Gastroesophageal sphincter (tissue), 4 donors: Measurements from ENCODE around the gene EGLN2. TPM values are rescaled to one million over a fixed set of nuclear protein-coding genes. Genes with fewer than 3 reads are reported as not detected.
A peak's percentile ranks its signal among the peaks of the same experiment; 100 is the strongest.
"Not testable (repeated sequence)": the region's sequence is repeated elsewhere in the genome, so short reads cannot be mapped to it uniquely, and the experiment has no call there.

Experiments
- ATAC-seq: fragments of 150-250 bp; one replicate; pipeline ENCODE4 v1.9.1; 2016; ENCODE audit warnings: mild to moderate bottlenecking, moderate library complexity
- H3K27ac ChIP-seq, 4 donors: fragments of 200-600 bp; sonication (generic) in 3 of 4; 1 replicate in 3 of 4; 2 replicates in 1 of 4; pipeline ENCODE4 v1.5.1; 2016 to 2019
- H3K27me3 ChIP-seq: fragments of 200-600 bp; sonication (generic); one replicate; pipeline ENCODE4 v1.5.1; 2019
- H3K36me3 ChIP-seq, 2 donors: fragments of 200-600 bp; sonication (generic); one replicate each; pipeline ENCODE4 v1.5.1; 2019; ENCODE audit warnings: control low read depth in 1 of 2
- H3K4me1 ChIP-seq, 3 donors: fragments of 200-600 bp; sonication (generic); 1 replicate in 2 of 3; 2 replicates in 1 of 3; pipeline ENCODE4 v1.5.1; 2016 to 2019; ENCODE audit warnings: control low read depth in 2 of 3
- H3K4me3 ChIP-seq, 2 donors: fragments of 200-600 bp; sonication (generic); one replicate each; pipeline ENCODE4 v1.5.1; 2019; ENCODE audit warnings: mild to moderate bottlenecking in 1 of 2, moderate library complexity in 1 of 2
- H3K9me3 ChIP-seq, 3 donors: fragments of 200-600 bp; sonication (generic); one replicate each; pipeline ENCODE4 v1.5.1; 2017 to 2019; ENCODE audit warnings: control low read depth in 2 of 3
- CTCF ChIP-seq, 4 experiments: fragments of 200-600 bp in 2 of 4; fragments of 450-650 bp in 2 of 4; sonication (generic) in 1 of 4; IDR thresholded peaks; one replicate each; pipeline ENCODE4 v1.5.1; 2017 to 2019; ENCODE audit warnings: antibody characterized with exemption in 4 of 4, mild to moderate bottlenecking in 2 of 4, moderate library complexity in 2 of 4
- EP300 ChIP-seq: sonication (generic); formaldehyde crosslinking; IDR thresholded peaks from one replicate; pipeline ENCODE4 v1.6.1; 2017; ENCODE audit warnings: antibody characterized with exemption, mild to moderate bottlenecking
- POLR2A ChIP-seq, 2 donors: fragments of 450-650 bp; IDR thresholded peaks; one replicate each; pipeline ENCODE4 v1.6.1; 2017; ENCODE audit warnings: antibody characterized with exemption in 2 of 2, mild to moderate bottlenecking in 2 of 2, moderate library complexity in 1 of 2
- POLR2AphosphoS5 ChIP-seq: sonication (generic); formaldehyde crosslinking; IDR thresholded peaks from one replicate; pipeline ENCODE4 v1.6.1; 2017; ENCODE audit warnings: antibody characterized with exemption
- WGBS, 2 donors: methylation state at CpG; one replicate each; pipeline ENCODE4 v1.1.5; 2018; ENCODE audit warnings: low coverage in 1 of 2; 5-methylcytosine and 5-hydroxymethylcytosine counted together
- total RNA-seq, 4 donors: library from RNA; depleted of rRNA; stranded (reverse); fragments of >200 nt; gene quantifications; one replicate each; pipeline ENCODE4 v1.1.0, GENCODE V29; 2016

EGLN2 gene
- total RNA-seq, 4 donors from 2014 or later: 99.1 to 115 (median 107) TPM

GRCh38 chr19:40808497-40808896 lies 9.5 kb downstream of the EGLN2 start:
- no peak overlapping the region for H3K4me3 ChIP-seq
- 83% methylated on average over 2 of the region's 5 CpGs; no CpG with 5 or more reads in 1 of the 2 donors for WGBS, 2 donors
- H3K4me1 ChIP-seq: peaks cover 3 to 93% (median 64%) of the 10 kb centered on the region in 3 donors
- TF ChIP-seq EP300 (no peak), POLR2AphosphoS5 (no peak), CTCF (IDR thresholded peaks at IDR 0.05) (no peak), POLR2A (IDR thresholded peaks at IDR 0.05) (no peak)
- peaks cover 0 to 26% of the 10 kb centered on the region in 2 donors for H3K36me3 ChIP-seq
- no peaks in the 10 kb centered on the region for H3K9me3 ChIP-seq
- peak overlapping the region in 2 of 4 donors; percentile 14 to 98 for H3K27ac ChIP-seq
- H3K27me3 ChIP-seq: no peaks in the 10 kb centered on the region
- no peak for ATAC-seq

GRCh38 chr19:40809358-40810086 lies 10.5 kb downstream of the EGLN2 start:
- 80 to 98% methylated on average over 2 to 9 of the region's 39 CpGs for WGBS, 2 donors
- Histone ChIP-seq H3K27me3 (no peaks in the 10 kb centered on the region), H3K4me3 (peak overlapping the region in 1 of 2 donors; percentile 52)

DNA sequence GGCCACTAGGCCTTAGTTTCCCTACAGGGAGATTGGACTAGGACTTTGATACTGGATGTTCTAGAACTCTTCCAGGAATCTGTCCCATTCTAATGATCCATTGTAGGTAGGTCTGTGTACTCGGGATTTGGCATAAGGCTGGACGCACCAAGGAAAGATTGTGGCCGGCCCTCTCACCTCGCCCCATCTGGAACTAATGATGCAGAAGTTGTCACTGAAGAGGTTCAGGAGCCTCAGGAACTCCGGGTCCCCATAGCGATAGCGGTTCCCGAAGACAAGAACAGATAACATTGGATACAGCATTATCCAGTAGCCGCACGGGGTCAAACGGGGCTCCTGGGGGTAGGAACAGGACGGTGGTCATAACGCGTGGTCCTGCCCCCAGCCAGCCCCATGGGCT lies 11.2 kb downstream of the EGLN2 start:
- no peak for ATAC-seq
- H3K27ac ChIP-seq: peak overlapping the region; percentile 5 to 88 (median 82)
- peak overlapping the region; percentile 32 to 52 for H3K4me3 ChIP-seq
- WGBS, 2 donors: 47% methylated on average over 2 of the region's 14 CpGs; no CpG with 5 or more reads in 1 of the 2 donors
- H3K27me3 ChIP-seq: no peaks in the 10 kb centered on the region
- peaks cover 0 to 26% of the 10 kb centered on the region in 2 donors for H3K36me3 ChIP-seq
- peaks cover 0 to 81% (median 47%) of the 10 kb centered on the region in 3 donors for H3K4me1 ChIP-seq
- TF ChIP-seq POLR2AphosphoS5 (no peak), POLR2A (IDR thresholded peaks at IDR 0.05) (no peak), CTCF (IDR thresholded peaks at IDR 0.05) (no peak), EP300 (no peak)
- no peaks in the 10 kb centered on the region for H3K9me3 ChIP-seq

More at GRCh38 chr19:40809358-40810086, 10.5 kb downstream of the EGLN2 start:
- peaks cover 0 to 26% of the 10 kb centered on the region in 2 donors for H3K36me3 ChIP-seq
- H3K27ac ChIP-seq: peak overlapping the region; percentile 5 to 88 (median 82)
- peaks cover 0 to 88% (median 54%) of the 10 kb centered on the region in 3 donors for H3K4me1 ChIP-seq
- ATAC-seq: no peak
- no peaks in the 10 kb centered on the region for H3K9me3 ChIP-seq
- TF ChIP-seq POLR2A (IDR thresholded peaks at IDR 0.05) (no peak), CTCF (IDR thresholded peaks at IDR 0.05) (no peak), POLR2AphosphoS5 (peak; percentile 28)

DNA sequence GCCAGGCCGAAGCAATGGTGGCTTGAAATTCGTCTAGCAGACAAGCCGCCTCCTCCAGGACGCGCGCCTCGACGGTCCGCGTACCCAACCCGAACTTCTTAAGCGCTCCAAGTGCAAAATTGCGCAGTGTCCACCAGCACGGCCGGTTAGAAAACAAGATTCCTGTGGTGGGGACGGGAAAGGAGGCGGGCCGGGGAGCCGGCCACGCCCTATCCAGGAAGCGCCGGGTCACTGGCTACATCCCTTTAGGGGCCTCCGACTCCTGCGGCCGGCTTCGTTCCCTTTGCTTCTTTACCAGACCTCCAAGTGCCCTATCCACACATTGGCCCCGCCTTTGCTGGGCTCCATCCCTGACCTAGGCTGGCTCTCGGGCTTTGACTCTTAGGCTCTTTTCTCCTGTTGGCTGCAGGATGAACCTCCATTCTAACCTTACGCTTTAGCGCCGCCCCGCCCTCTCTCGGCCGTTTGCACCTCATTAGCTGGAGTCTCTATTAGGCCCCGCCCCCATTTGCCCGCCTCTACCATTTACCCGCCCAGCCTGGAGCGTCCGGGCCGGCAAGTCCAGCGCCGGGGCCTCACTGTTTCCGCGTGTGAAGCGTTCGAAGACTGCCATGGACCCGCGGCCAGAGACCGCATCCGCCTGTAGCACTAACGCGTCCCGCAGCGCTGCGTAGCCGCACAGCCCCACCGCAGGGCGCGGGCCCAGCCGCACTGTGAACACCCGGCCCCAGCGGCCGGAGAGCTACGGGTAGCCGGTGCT lies 11.8 kb downstream of the EGLN2 start:
- WGBS, 2 donors: 0 to 1% methylated on average over 8 to 12 of the region's 65 CpGs
- peak; percentile 49 for TF ChIP-seq POLR2AphosphoS5
- TF ChIP-seq CTCF (IDR thresholded peaks at IDR 0.05): peak in 2 of 4 experiments; percentile 22 to 33
- not testable (repeated sequence) for H3K9me3 ChIP-seq, H3K27me3 ChIP-seq
- H3K4me1 ChIP-seq: peaks cover 0 to 75% (median 41%) of the 10 kb centered on the region in 3 donors
- H3K4me3 ChIP-seq: peak overlapping the region; percentile 32 to 52
- peaks cover 0 to 26% of the 10 kb centered on the region in 2 donors for H3K36me3 ChIP-seq
- H3K27ac ChIP-seq: peak overlapping the region; percentile 5 to 88 (median 82)
- peak; percentile 92 for ATAC-seq
